HepG2 (cell line): ENCODE measurements around the gene RNF222. TPM values are rescaled to one million over a fixed set of nuclear protein-coding genes. Genes with fewer than 3 reads are reported as not detected.

Experiments used
- ATAD3A ChIP-seq: sonication (generic); formaldehyde crosslinking; IDR thresholded peaks from 2 replicates; pipeline ENCODE4 v1.4.0; 2020; ENCODE audit warnings: missing genetic modification reagents
- CSRNP1 ChIP-seq: sonication (generic); formaldehyde crosslinking; IDR thresholded peaks from 2 replicates; pipeline ENCODE4 v1.8.1; 2023; ENCODE audit warnings: mild to moderate bottlenecking, missing genetic modification reagents
- MAX ChIP-seq: IDR thresholded peaks from 2 replicates; pipeline ENCODE4 v1.6.1; 2012; ENCODE audit warnings: inconsistent platforms
- SCMH1 ChIP-seq: sonication (generic); formaldehyde crosslinking; IDR thresholded peaks from 2 replicates; pipeline ENCODE4 v1.9.0; 2021; ENCODE audit warnings: missing genetic modification reagents, mild to moderate bottlenecking, borderline replicate concordance
- SOX13 ChIP-seq, 3 experiments: fragments of 450-650 bp in 1 of 3; sonication (generic) in 1 of 3; formaldehyde crosslinking in 1 of 3; IDR thresholded peaks in 2 of 3; conservative IDR thresholded peaks in 1 of 3; 2 replicates each; pipeline versions ENCODE4 v1.5.0 to v1.6.1; 2016 to 2020; ENCODE audit warnings: antibody characterized with exemption in 1 of 3, mild to moderate bottlenecking in 1 of 3, missing compliant biosample characterization in 1 of 3, missing genetic modification reagents in 1 of 3, moderate library complexity in 1 of 3
- TARDBP ChIP-seq: sonication (generic); formaldehyde crosslinking; IDR thresholded peaks from 2 replicates; pipeline ENCODE4 v1.8.0; 2022; ENCODE audit warnings: mild to moderate bottlenecking, missing genetic modification reagents
- ZFY ChIP-seq: sonication (generic); formaldehyde crosslinking; IDR thresholded peaks from 2 replicates; pipeline ENCODE4 v1.4.0; 2020; ENCODE audit warnings: missing genetic modification reagents
- ZNF558 ChIP-seq: sonication (generic); formaldehyde crosslinking; IDR thresholded peaks from 2 replicates; pipeline ENCODE4 v1.9.0; 2022; ENCODE audit warnings: mild to moderate bottlenecking, missing genetic modification reagents, borderline replicate concordance
- ZNF576 ChIP-seq: sonication (generic); formaldehyde crosslinking; IDR thresholded peaks from 2 replicates; pipeline ENCODE4 v1.4.0; 2020; ENCODE audit warnings: mild to moderate bottlenecking, missing genetic modification reagents
- ZNF646 ChIP-seq: sonication (generic); formaldehyde crosslinking; IDR thresholded peaks from 2 replicates; pipeline ENCODE4 v1.9.0; 2021; ENCODE audit warnings: mild to moderate bottlenecking, missing genetic modification reagents
- ZNF652 ChIP-seq: IDR thresholded peaks from 2 replicates; pipeline ENCODE4 v1.6.1; 2016; ENCODE audit warnings: low read depth, borderline replicate concordance
- ZNF687 ChIP-seq: sonication (generic); formaldehyde crosslinking; IDR thresholded peaks from 2 replicates; pipeline ENCODE4 v1.5.1; 2020; ENCODE audit warnings: mild to moderate bottlenecking, missing genetic modification reagents, moderate library complexity
- ZNF781 ChIP-seq: sonication (generic); formaldehyde crosslinking; IDR thresholded peaks from 2 replicates; pipeline ENCODE4 v1.5.1; 2020; ENCODE audit warnings: borderline replicate concordance, mild to moderate bottlenecking, missing genetic modification reagents; ENCODE audit errors: not compliant biosample characterization
- polyA plus RNA-seq, 8 experiments: library from polyadenylated mRNA; depleted of rRNA in 3 of 8; stranded (reverse) in 7 of 8; unstranded in 1 of 8; fragments of >200 nt; fragmentation: Illumina TruSeq in 4 of 8; extraction: Trizol in 4 of 8; gene quantifications; 2 replicates each; pipeline versions ENCODE4 v1.2.1 to v1.2.3, GENCODE V29; 2011 to 2016; ENCODE audit warnings: low read depth in 4 of 8, missing spikeins in 1 of 8, mixed read lengths in 1 of 8; ENCODE audit not compliant: insufficient read depth in 1 of 8
- total RNA-seq, 5 experiments: library from RNA; depleted of rRNA; stranded (reverse); fragments of >200 nt; fragmentation: Illumina TruSeq; extraction: Trizol; gene quantifications; 2 replicates each; pipeline ENCODE4 v1.2.3, GENCODE V29; 2016; ENCODE audit warnings: low read depth in 1 of 5

RNF222 gene
- total and polyA plus RNA-seq, 2 of the 13 experiments (the other 11 are each of a cell fraction or from before 2014, with no cell fraction given) = not detected

GRCh38 chr17:8383143-8383822 is 14.3 kb downstream of the RNF222 start, which contains the start of gene RPL26 (continued):
- peak; percentile 37; the same call in 1 of the 2 replicates for TF ChIP-seq CSRNP1
- no peak for TF ChIP-seq ZNF652 (CRISPR knock-in tag)
- TF ChIP-seq SOX13 (IDR thresholded peaks at IDR 0.05) = no peak
- TF ChIP-seq SOX13 (CRISPR knock-in tag; conservative IDR thresholded peaks at IDR 0.05 in 1 of 2, IDR thresholded peaks at IDR 0.05 in 1 of 2) = peak in 1 of 2 experiments; percentile 10; a peak in 2 of 4 replicates
- no peak for TF ChIP-seq SCMH1
- TF ChIP-seq ZNF558 (CRISPR knock-in tag) = no peak; the same call in 1 of the 2 replicates
- TF ChIP-seq ZNF781 (CRISPR knock-in tag) = peak; percentile 9
- peak; percentile 70 for TF ChIP-seq ZFY (CRISPR knock-in tag)
- TF ChIP-seq ZNF576 (CRISPR knock-in tag) = no peak
- peak; percentile 71 for TF ChIP-seq TARDBP (CRISPR knock-in tag)
- TF ChIP-seq MAX = peak; percentile 81
- TF ChIP-seq ZNF646 (CRISPR knock-in tag) = no peak
- TF ChIP-seq ATAD3A (CRISPR knock-in tag) = no peak
- peak; percentile 89 for TF ChIP-seq ZNF687
